PC-3 (cell line): ENCODE measurements around the gene SH2D6. TPM values are rescaled to one million over a fixed set of nuclear protein-coding genes. Genes with fewer than 3 reads are reported as not detected.
"Not testable (repeated sequence)": the region's sequence is repeated elsewhere in the genome, so short reads cannot be mapped to it uniquely, and the experiment has no call there.

Experiments used
- ATAC-seq: fragments of 200-7000 bp; cut with Tn5 transposase; 2 replicates; pipeline ENCODE4 v1.9.1; 2020; ENCODE audit warnings: mild to moderate bottlenecking, moderate library complexity
- BruUV-seq: library from RNA; stranded (reverse); fragments of 400-500 nt; replicated peaks from 2 replicates; lab custom pipeline; 2021; lab: Mats Ljungman, UMichigan
- CTCF ChIA-PET: fragments of 300-600 bp; sonication (Branson Sonifier 250); formaldehyde crosslinking; loops from one replicate; lab custom pipeline; 2022; ENCODE audit warnings: antibody characterized with exemption; lab: Charles Lee
- POLR2A ChIA-PET: fragments of 300-600 bp; sonication (Branson Sonifier 250); formaldehyde crosslinking; loops from one replicate; lab custom pipeline; 2022; ENCODE audit warnings: antibody characterized with exemption; ENCODE audit not compliant: unreplicated experiment; lab: Charles Lee
- DNase-seq: peaks from one replicate; pipeline ENCODE4 v3.0.0-alpha.2; 2015
- H2AFZ ChIP-seq: fragments of 300-600 bp; sonication (generic); 2 replicates; pipeline ENCODE4 v1.6.0; 2016; ENCODE audit warnings: antibody characterized with exemption, low read length
- H3F3A ChIP-seq: fragments of 300-600 bp; sonication (generic); one replicate; pipeline ENCODE4 v1.6.0; 2017; ENCODE audit warnings: antibody characterized with exemption, low read length, control low read depth, mild to moderate bottlenecking; ENCODE audit not compliant: unreplicated experiment
- H3K27ac ChIP-seq: fragments of 300-600 bp; sonication (generic); 2 replicates; pipeline ENCODE4 v1.5.1; 2016; ENCODE audit warnings: mild to moderate bottlenecking, low read length
- H3K27me3 ChIP-seq: fragments of 300-600 bp; sonication (generic); 2 replicates; pipeline ENCODE4 v1.6.1; 2016; ENCODE audit warnings: low read length, mixed read lengths
- H3K36me3 ChIP-seq: fragments of 300-600 bp; sonication (generic); 2 replicates; pipeline ENCODE4 v1.6.1; 2016; ENCODE audit warnings: low read depth, mixed run types, low read length, mixed read lengths
- H3K4me1 ChIP-seq: fragments of 300-600 bp; sonication (generic); 2 replicates; pipeline ENCODE4 v1.5.1; 2016; ENCODE audit warnings: low read length; ENCODE audit not compliant: insufficient read depth
- H3K4me2 ChIP-seq: fragments of 300-600 bp; sonication (generic); 2 replicates; pipeline ENCODE4 v1.6.0; 2016; ENCODE audit warnings: low read length
- H3K4me3 ChIP-seq: fragments of 300-600 bp; sonication (generic); 2 replicates; pipeline ENCODE4 v1.5.1; 2016; ENCODE audit warnings: mild to moderate bottlenecking, low read length, mixed read lengths
- H3K79me2 ChIP-seq: fragments of 300-600 bp; sonication (generic); 2 replicates; pipeline ENCODE4 v1.6.1; 2017; ENCODE audit warnings: low read length, mixed read lengths
- H3K9ac ChIP-seq: fragments of 300-600 bp; sonication (generic); 2 replicates; pipeline ENCODE4 v1.6.0; 2016; ENCODE audit warnings: mild to moderate bottlenecking, low read length
- H3K9me2 ChIP-seq: fragments of 300-600 bp; sonication (generic); replicated peaks from 2 replicates; pipeline ENCODE4 v1.6.1; 2016; ENCODE audit warnings: mixed run types, low read length, mixed read lengths
- H3K9me3 ChIP-seq: fragments of 300-600 bp; sonication (generic); 2 replicates; pipeline ENCODE4 v1.6.1; 2016; ENCODE audit warnings: low read length, mixed read lengths
- H4K20me1 ChIP-seq: fragments of 300-600 bp; sonication (generic); 2 replicates; pipeline ENCODE4 v1.6.1; 2016; ENCODE audit warnings: low read length, mixed read lengths
- EZH2 ChIP-seq: fragments of 300-600 bp; sonication (generic); IDR thresholded peaks from one replicate; pipeline ENCODE4 v1.6.1; 2017; ENCODE audit warnings: antibody characterized with exemption, mild to moderate bottlenecking, low read length; ENCODE audit not compliant: unreplicated experiment
- EZH2phosphoT487 ChIP-seq: fragments of 300-600 bp; sonication (generic); IDR thresholded peaks from 2 replicates; pipeline ENCODE4 v1.6.1; 2018; ENCODE audit warnings: mild to moderate bottlenecking, antibody characterized with exemption, low read length, borderline replicate concordance
- intact Hi-C: fragments of 100-400 bp; cut with micrococcal nuclease; formaldehyde crosslinking; loops from 2 replicates; pipeline ENCODE4 v1.9.0; 2023
- total RNA-seq: library from RNA; depleted of rRNA; stranded (reverse); fragments of >200 nt; gene quantifications from 2 replicates; pipeline ENCODE4 v1.2.3, GENCODE V29; 2014
- TF ChIP-seq, protein P1 (sequence below): fragments of 300-600 bp; sonication (generic); conservative IDR thresholded peaks from 2 replicates; pipeline ENCODE4 v1.5.1; 2017; ENCODE audit warnings: antibody characterized with exemption, low read depth, mild to moderate bottlenecking, low read length

SH2D6 gene
- total RNA-seq, 1 experiment from 2014 or later: not detected

DNA sequence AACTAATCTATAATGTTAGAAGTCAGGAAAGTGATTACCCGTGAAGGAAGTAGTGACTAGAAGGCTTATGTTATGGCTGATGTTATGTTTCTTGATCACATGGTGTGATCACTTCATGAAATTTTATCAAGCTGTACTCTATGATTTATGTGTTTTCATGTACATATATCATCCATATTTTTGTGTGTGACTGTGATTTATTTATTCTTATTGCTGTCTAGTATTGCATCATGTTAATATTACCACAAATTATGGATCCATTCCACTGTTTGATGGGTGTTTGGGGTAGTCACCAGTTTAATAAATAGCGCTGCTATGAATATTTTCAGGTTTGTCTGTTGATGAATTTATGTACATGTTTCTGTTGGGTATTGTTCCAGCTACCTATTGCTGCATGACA lies 59.4 kb downstream of the SH2D6 start:
- TF ChIP-seq EZH2phosphoT487: no peak
- TF ChIP-seq EZH2: no peak
- TF ChIP-seq, protein P1, sequence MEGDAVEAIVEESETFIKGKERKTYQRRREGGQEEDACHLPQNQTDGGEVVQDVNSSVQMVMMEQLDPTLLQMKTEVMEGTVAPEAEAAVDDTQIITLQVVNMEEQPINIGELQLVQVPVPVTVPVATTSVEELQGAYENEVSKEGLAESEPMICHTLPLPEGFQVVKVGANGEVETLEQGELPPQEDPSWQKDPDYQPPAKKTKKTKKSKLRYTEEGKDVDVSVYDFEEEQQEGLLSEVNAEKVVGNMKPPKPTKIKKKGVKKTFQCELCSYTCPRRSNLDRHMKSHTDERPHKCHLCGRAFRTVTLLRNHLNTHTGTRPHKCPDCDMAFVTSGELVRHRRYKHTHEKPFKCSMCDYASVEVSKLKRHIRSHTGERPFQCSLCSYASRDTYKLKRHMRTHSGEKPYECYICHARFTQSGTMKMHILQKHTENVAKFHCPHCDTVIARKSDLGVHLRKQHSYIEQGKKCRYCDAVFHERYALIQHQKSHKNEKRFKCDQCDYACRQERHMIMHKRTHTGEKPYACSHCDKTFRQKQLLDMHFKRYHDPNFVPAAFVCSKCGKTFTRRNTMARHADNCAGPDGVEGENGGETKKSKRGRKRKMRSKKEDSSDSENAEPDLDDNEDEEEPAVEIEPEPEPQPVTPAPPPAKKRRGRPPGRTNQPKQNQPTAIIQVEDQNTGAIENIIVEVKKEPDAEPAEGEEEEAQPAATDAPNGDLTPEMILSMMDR: no peak
- H3F3A ChIP-seq: no peaks in the 10 kb centered on the region
- ChIA-PET POLR2A (no interaction called here), CTCF (no interaction called here)
- H2AFZ ChIP-seq: no peak overlapping the region
- DNase-seq (no peak), ATAC-seq (no peak)
- H3K36me3 ChIP-seq: no peaks in the 10 kb centered on the region
- no TSS peak for BruUV-seq
- no peaks in the 10 kb centered on the region for H3K9me2 ChIP-seq
- H4K20me1 ChIP-seq: no peaks in the 10 kb centered on the region
- no peak overlapping the region for H3K4me3 ChIP-seq
- no peak overlapping the region for H3K27ac ChIP-seq
- H3K79me2 ChIP-seq: no peaks in the 10 kb centered on the region
- no peak overlapping the region for H3K4me2 ChIP-seq
- H3K4me1 ChIP-seq: no peaks in the 10 kb centered on the region
- H3K9me3 ChIP-seq: no peaks in the 10 kb centered on the region
- H3K27me3 ChIP-seq: no peaks in the 10 kb centered on the region
- intact Hi-C loops: no loop called here
- no peak overlapping the region for H3K9ac ChIP-seq

DNA sequence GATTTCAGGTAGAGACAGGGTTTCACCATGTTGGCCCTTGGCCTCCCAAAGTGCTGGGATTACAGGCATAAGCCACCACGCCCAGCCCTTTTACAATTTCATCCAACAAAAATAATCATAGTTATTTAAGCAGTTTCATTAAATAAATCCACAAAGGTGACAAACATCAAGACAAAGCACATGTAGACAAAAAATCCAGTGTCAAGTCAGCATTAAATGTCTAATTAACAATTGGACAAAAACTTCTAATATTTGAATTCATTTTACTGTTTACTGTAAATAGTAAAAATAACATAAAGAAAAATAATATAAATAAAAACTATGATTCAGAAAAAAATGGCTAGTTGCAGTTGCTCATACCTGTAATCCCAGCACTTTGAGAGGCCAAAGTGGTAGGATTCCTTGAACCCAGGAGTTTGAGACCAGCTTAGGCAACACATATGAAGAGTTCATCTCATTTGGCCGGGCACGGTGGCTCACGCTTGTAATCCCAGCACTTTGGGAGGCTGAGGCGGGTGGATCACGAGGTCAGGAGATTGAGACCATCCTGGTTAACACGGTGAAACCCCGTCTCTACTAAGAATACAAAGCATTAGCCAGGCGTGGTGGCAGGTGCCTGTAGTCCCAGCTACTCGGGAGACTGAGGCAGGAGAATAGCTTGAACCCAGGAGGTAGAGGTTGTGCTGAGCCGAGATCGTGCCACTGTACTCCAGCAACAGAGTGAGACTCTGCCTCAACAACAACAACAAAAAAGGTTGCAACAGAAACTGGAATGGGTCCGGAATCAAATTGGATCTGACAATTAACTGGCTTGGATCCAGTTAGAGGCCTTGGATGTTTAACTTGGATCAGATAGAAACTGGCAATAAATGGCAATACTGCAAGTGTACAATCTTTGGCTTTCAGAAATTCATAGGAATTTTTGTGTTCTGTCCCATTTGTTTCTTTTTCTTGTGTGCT lies 63.6 kb downstream of the SH2D6 start:
- no peak overlapping the region for H3K4me2 ChIP-seq
- no peak overlapping the region for H3K4me3 ChIP-seq
- ChIA-PET CTCF (no interaction called here), POLR2A (no interaction called here)
- no peaks in the 10 kb centered on the region for H3K9me2 ChIP-seq
- no peaks in the 10 kb centered on the region for H3F3A ChIP-seq
- ATAC-seq (no peak), DNase-seq (no peak)
- intact Hi-C loops: no loop called here
- no peak overlapping the region for H3K27ac ChIP-seq
- no peak overlapping the region for H2AFZ ChIP-seq
- no peaks in the 10 kb centered on the region for H3K36me3 ChIP-seq
- H3K4me1 ChIP-seq: no peaks in the 10 kb centered on the region
- H3K79me2 ChIP-seq: no peaks in the 10 kb centered on the region
- H3K9ac ChIP-seq: no peak overlapping the region
- TF ChIP-seq EZH2 (no peak), EZH2phosphoT487 (no peak)
- TF ChIP-seq, protein P1: no peak
- no TSS peak for BruUV-seq
- no peaks in the 10 kb centered on the region for H3K27me3 ChIP-seq
- H3K9me3 ChIP-seq: no peaks in the 10 kb centered on the region
- H4K20me1 ChIP-seq: no peaks in the 10 kb centered on the region

DNA sequence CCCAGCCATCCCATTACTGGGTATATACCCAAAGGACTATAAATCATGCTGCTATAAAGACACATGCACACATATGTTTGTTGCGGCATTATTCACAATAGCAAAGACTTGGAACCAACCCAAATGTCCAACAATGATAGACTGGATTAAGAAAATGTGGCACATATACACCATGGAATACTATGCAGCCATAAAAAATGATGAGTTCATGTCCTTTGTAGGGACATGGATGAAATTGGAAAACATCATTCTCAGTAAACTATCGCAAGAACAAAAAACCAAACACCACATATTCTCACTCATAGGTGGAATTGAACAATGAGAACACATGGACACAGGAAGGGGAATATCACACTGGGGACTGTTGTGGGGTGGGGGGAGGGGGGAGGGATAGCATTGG lies 66.1 kb downstream of the SH2D6 start:
- H3K4me1 ChIP-seq, CTCF ChIA-PET, BruUV-seq, H3K27ac ChIP-seq, H3K27me3 ChIP-seq, H3K79me2 ChIP-seq, H4K20me1 ChIP-seq, H3K4me3 ChIP-seq, H2AFZ ChIP-seq, intact Hi-C loops, H3K9ac ChIP-seq, H3F3A ChIP-seq, ATAC-seq, H3K36me3 ChIP-seq, H3K9me2 ChIP-seq, DNase-seq, POLR2A ChIA-PET, H3K9me3 ChIP-seq, H3K4me2 ChIP-seq: not testable (repeated sequence)
